GM23338 (cell line): ENCODE results near the gene TMEM256. TPM values are rescaled to one million over a fixed set of nuclear protein-coding genes. Genes with fewer than 3 reads are reported as not detected.

Experiments used
- ATAC-seq: fragments of 200-7000 bp; cut with Tn5 transposase; 3 replicates; pipeline ENCODE4 v1.9.1; 2020
- DNase-seq: peaks from one replicate; pipeline ENCODE4 v3.0.0-alpha.2; 2015; ENCODE audit warnings: low spot score
- H2AFZ ChIP-seq: fragments of 200-600 bp; sonication (generic); 2 replicates; pipeline ENCODE4 v1.8.0; 2016; ENCODE audit warnings: antibody characterized with exemption, mild to moderate bottlenecking, moderate library complexity
- H3F3A ChIP-seq: fragments of 200-600 bp; sonication (generic); replicated peaks from 2 replicates; pipeline ENCODE4 v1.8.0; 2017; ENCODE audit warnings: antibody characterized with exemption, mixed run types, low read depth
- H3K27ac ChIP-seq: fragments of 200-600 bp; sonication (generic); 2 replicates; pipeline ENCODE4 v1.6.1; 2016; ENCODE audit warnings: low read depth
- H3K27me3 ChIP-seq: fragments of 200-600 bp; sonication (generic); 2 replicates; pipeline ENCODE4 v1.8.0; 2016; ENCODE audit warnings: mild to moderate bottlenecking, mixed run types, moderate library complexity; ENCODE audit not compliant: insufficient read depth
- H3K36me3 ChIP-seq: fragments of 200-600 bp; sonication (generic); 2 replicates; pipeline ENCODE4 v1.8.0; 2016; ENCODE audit warnings: mild to moderate bottlenecking; ENCODE audit not compliant: insufficient read depth
- H3K4me1 ChIP-seq: fragments of 200-600 bp; sonication (generic); 2 replicates; pipeline ENCODE4 v1.8.0; 2016; ENCODE audit warnings: mild to moderate bottlenecking, moderate library complexity; ENCODE audit not compliant: insufficient read depth
- H3K4me2 ChIP-seq: fragments of 200-600 bp; sonication (generic); 2 replicates; pipeline ENCODE4 v1.7.1; 2017; ENCODE audit warnings: mixed run types
- H3K4me3 ChIP-seq: fragments of 200-600 bp; sonication (generic); 2 replicates; pipeline ENCODE4 v1.6.1; 2016; ENCODE audit warnings: mixed run types
- H3K79me2 ChIP-seq: fragments of 200-600 bp; sonication (generic); replicated peaks from 2 replicates; pipeline ENCODE4 v1.8.0; 2017; ENCODE audit warnings: mild to moderate bottlenecking; ENCODE audit not compliant: insufficient read depth
- H3K9me2 ChIP-seq: fragments of 200-600 bp; sonication (generic); 2 replicates; pipeline ENCODE4 v1.8.0; 2017; ENCODE audit not compliant: insufficient read depth
- H4K20me1 ChIP-seq: fragments of 200-600 bp; sonication (generic); replicated peaks from 2 replicates; pipeline ENCODE4 v1.8.0; 2017; ENCODE audit warnings: mild to moderate bottlenecking; ENCODE audit not compliant: insufficient read depth
- H3K27ac Mint-ChIP-seq: 2 replicates; pipeline ENCODE4 v1.8.0; 2020; ENCODE audit warnings: inconsistent platforms, mild to moderate bottlenecking, moderate library complexity, mixed read lengths
- H3K27me3 Mint-ChIP-seq: 3 replicates; pipeline ENCODE4 v1.8.0; 2022; ENCODE audit warnings: low read depth, mild to moderate bottlenecking, moderate library complexity, mixed read lengths, inconsistent platforms; ENCODE audit not compliant: insufficient read depth, poor library complexity
- H3K36me3 Mint-ChIP-seq: 3 replicates; pipeline ENCODE4 v1.8.0; 2021; ENCODE audit warnings: low read depth, mild to moderate bottlenecking, inconsistent platforms, moderate library complexity, mixed read lengths
- H3K4me1 Mint-ChIP-seq: 3 replicates; pipeline ENCODE4 v1.8.0; 2020; ENCODE audit warnings: mild to moderate bottlenecking, inconsistent platforms, mixed read lengths
- H3K4me3 Mint-ChIP-seq: 3 replicates; pipeline ENCODE4 v1.8.0; 2021; ENCODE audit warnings: moderate library complexity, mild to moderate bottlenecking, inconsistent platforms, mixed read lengths
- H3K9me3 Mint-ChIP-seq: 3 replicates; pipeline ENCODE4 v1.8.0; 2020; ENCODE audit warnings: moderate library complexity, mild to moderate bottlenecking, inconsistent platforms, mixed read lengths
- CREB1 ChIP-seq: fragments of 250-450 bp; sonication (Bioruptor Pico); IDR thresholded peaks from 2 replicates; pipeline ENCODE4 v1.5.0; 2020; ENCODE audit warnings: low read depth, mild to moderate bottlenecking, moderate library complexity
- EZH2 ChIP-seq: fragments of 200-600 bp; sonication (generic); IDR thresholded peaks from one replicate; pipeline ENCODE4 v1.8.0; 2017; ENCODE audit warnings: antibody characterized with exemption, mild to moderate bottlenecking, low read depth; ENCODE audit not compliant: unreplicated experiment
- EZH2phosphoT487 ChIP-seq: fragments of 200-600 bp; sonication (generic); IDR thresholded peaks from one replicate; pipeline ENCODE4 v1.8.1; 2018; ENCODE audit warnings: antibody characterized with exemption; ENCODE audit not compliant: unreplicated experiment
- JUNB ChIP-seq: IDR thresholded peaks from one replicate; pipeline ENCODE4 v1.6.1; 2016; ENCODE audit warnings: antibody characterized with exemption; ENCODE audit not compliant: unreplicated experiment
- NANOG ChIP-seq: IDR thresholded peaks from 2 replicates; pipeline ENCODE4 v1.6.1; 2016; ENCODE audit warnings: antibody characterized with exemption, borderline replicate concordance
- POLR2AphosphoS5 ChIP-seq: IDR thresholded peaks from 2 replicates; pipeline ENCODE4 v1.6.1; 2016; ENCODE audit warnings: antibody characterized with exemption, low read depth
- STAT1 ChIP-seq: IDR thresholded peaks from one replicate; pipeline ENCODE4 v1.6.1; 2016; ENCODE audit warnings: antibody characterized with exemption; ENCODE audit not compliant: unreplicated experiment
- ZNF114 ChIP-seq: fragments of 250-450 bp; sonication (Bioruptor Pico); IDR thresholded peaks from 2 replicates; pipeline ENCODE4 v1.5.0; 2020; ENCODE audit warnings: mild to moderate bottlenecking, moderate library complexity
- ZNF331 ChIP-seq: fragments of 250-450 bp; sonication (Bioruptor Pico); IDR thresholded peaks from 2 replicates; pipeline ENCODE4 v1.5.0; 2020; ENCODE audit warnings: low read depth, mild to moderate bottlenecking, moderate library complexity
- polyA plus RNA-seq: library from polyadenylated mRNA; unstranded; fragments of >200 nt; fragmentation: Nextera tagmentation; extraction: Ambion mirVana; gene quantifications from 2 replicates; pipeline ENCODE4 v1.2.1, GENCODE V29; 2016
- total RNA-seq: library from RNA; depleted of rRNA; stranded (reverse); fragments of >200 nt; shearing (Covaris generic); gene quantifications from 2 replicates; pipeline ENCODE4 v1.2.3, GENCODE V29; 2014
- TF ChIP-seq, protein P1 (sequence below): IDR thresholded peaks from 2 replicates; pipeline ENCODE4 v1.6.1; 2016; ENCODE audit warnings: antibody characterized with exemption
- TF ChIP-seq, protein P2 (sequence below), 2 experiments: fragments of 200-600 bp in 1 of 2; sonication (generic) in 1 of 2; conservative IDR thresholded peaks; 2 replicates each; pipeline versions ENCODE4 v1.5.1 to v1.6.1; 2016 to 2017; ENCODE audit warnings: antibody characterized with exemption in 2 of 2, low read depth in 2 of 2, mild to moderate bottlenecking in 2 of 2, moderate library complexity in 1 of 2
- TF ChIP-seq, protein P3 (sequence below): IDR thresholded peaks from one replicate; pipeline ENCODE4 v1.6.1; 2018; ENCODE audit warnings: antibody characterized with exemption; ENCODE audit not compliant: unreplicated experiment
- TF ChIP-seq, protein P4 (sequence below): fragments of 250-450 bp; sonication (Bioruptor Pico); IDR thresholded peaks from 2 replicates; pipeline ENCODE4 v1.5.0; 2020; ENCODE audit warnings: mild to moderate bottlenecking, moderate library complexity

TMEM256 gene
- total and polyA plus RNA-seq, 2 experiments from 2014 or later = 127 to 197 TPM

DNA sequence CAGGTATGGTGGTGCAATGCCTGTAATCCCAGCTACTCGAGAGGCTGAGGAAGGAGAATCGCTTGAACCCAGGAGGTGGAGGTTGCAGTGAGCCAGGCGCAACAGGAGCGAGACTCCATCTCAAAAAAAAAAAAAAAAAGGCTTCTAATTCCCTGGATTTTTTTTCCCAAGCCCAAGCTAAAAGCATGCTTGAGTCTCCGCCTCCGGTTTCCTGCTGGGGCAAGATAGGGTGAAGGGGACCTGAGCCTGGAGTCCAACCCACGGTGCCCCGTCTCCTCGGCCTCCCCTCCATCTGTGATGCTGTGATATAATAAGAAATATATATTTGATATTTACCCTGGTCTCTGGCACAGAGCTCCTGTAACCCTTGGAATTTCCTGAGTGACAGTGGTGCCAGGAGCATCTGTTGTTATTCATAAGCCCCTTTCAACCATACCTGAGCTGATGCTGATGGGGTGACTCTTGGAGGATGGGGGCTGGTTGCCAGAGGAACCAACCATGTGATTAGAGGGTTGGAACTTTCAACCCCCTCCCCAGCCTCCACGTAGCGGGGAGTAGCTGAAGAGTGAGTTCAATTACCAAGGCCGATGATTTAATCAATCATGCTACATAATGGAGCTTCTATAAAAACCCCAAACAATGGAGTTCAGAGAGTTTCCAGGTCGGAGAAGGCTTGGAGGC, 35.8 kb downstream of the TMEM256 start:
- Mint-ChIP-seq H3K4me1 (peaks cover 26% of the 10 kb centered on the region), H3K9me3 (no peaks in the 10 kb centered on the region), H3K4me3 (peak overlapping the region; percentile 13; the same call in 2 of the 3 replicates), H3K27ac (peak overlapping the region; percentile 14; the same call in 1 of the 2 replicates), H3K36me3 (no peaks in the 10 kb centered on the region), H3K27me3 (peaks cover 9% of the 10 kb centered on the region)
- Histone ChIP-seq H3K9me2 (no peaks in the 10 kb centered on the region), H3K4me3 (peak overlapping the region; percentile 29; the same call in 1 of the 2 replicates), H3K4me2 (peak overlapping the region; percentile 68), H3K79me2 (no peaks in the 10 kb centered on the region), H3K27ac (peak overlapping the region; percentile 63; the same call in 1 of the 2 replicates), H3K36me3 (no peaks in the 10 kb centered on the region), H2AFZ (peak overlapping the region; percentile 8; the same call in 1 of the 2 replicates), H3K4me1 (peaks cover 28% of the 10 kb centered on the region), H3F3A (0 out of 2 replicates have a peak, but pooled peaks cover 5% of the 10 kb centered on the region), H4K20me1 (no peaks in the 10 kb centered on the region), H3K27me3 (no peaks in the 10 kb centered on the region)
- TF ChIP-seq NANOG (no peak), EZH2 (no peak), POLR2AphosphoS5 (no peak), ZNF331 (no peak), CREB1 (no peak), STAT1 (no peak), JUNB (no peak), EZH2phosphoT487 (no peak), ZNF114 (no peak)
- TF ChIP-seq, protein P1, sequence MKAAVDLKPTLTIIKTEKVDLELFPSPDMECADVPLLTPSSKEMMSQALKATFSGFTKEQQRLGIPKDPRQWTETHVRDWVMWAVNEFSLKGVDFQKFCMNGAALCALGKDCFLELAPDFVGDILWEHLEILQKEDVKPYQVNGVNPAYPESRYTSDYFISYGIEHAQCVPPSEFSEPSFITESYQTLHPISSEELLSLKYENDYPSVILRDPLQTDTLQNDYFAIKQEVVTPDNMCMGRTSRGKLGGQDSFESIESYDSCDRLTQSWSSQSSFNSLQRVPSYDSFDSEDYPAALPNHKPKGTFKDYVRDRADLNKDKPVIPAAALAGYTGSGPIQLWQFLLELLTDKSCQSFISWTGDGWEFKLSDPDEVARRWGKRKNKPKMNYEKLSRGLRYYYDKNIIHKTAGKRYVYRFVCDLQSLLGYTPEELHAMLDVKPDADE = no peak
- TF ChIP-seq, protein P2, sequence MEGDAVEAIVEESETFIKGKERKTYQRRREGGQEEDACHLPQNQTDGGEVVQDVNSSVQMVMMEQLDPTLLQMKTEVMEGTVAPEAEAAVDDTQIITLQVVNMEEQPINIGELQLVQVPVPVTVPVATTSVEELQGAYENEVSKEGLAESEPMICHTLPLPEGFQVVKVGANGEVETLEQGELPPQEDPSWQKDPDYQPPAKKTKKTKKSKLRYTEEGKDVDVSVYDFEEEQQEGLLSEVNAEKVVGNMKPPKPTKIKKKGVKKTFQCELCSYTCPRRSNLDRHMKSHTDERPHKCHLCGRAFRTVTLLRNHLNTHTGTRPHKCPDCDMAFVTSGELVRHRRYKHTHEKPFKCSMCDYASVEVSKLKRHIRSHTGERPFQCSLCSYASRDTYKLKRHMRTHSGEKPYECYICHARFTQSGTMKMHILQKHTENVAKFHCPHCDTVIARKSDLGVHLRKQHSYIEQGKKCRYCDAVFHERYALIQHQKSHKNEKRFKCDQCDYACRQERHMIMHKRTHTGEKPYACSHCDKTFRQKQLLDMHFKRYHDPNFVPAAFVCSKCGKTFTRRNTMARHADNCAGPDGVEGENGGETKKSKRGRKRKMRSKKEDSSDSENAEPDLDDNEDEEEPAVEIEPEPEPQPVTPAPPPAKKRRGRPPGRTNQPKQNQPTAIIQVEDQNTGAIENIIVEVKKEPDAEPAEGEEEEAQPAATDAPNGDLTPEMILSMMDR (conservative IDR thresholded peaks at IDR 0.05; ENCODE audit: low read depth in 2 of 2) = no peak
- TF ChIP-seq, protein P3, sequence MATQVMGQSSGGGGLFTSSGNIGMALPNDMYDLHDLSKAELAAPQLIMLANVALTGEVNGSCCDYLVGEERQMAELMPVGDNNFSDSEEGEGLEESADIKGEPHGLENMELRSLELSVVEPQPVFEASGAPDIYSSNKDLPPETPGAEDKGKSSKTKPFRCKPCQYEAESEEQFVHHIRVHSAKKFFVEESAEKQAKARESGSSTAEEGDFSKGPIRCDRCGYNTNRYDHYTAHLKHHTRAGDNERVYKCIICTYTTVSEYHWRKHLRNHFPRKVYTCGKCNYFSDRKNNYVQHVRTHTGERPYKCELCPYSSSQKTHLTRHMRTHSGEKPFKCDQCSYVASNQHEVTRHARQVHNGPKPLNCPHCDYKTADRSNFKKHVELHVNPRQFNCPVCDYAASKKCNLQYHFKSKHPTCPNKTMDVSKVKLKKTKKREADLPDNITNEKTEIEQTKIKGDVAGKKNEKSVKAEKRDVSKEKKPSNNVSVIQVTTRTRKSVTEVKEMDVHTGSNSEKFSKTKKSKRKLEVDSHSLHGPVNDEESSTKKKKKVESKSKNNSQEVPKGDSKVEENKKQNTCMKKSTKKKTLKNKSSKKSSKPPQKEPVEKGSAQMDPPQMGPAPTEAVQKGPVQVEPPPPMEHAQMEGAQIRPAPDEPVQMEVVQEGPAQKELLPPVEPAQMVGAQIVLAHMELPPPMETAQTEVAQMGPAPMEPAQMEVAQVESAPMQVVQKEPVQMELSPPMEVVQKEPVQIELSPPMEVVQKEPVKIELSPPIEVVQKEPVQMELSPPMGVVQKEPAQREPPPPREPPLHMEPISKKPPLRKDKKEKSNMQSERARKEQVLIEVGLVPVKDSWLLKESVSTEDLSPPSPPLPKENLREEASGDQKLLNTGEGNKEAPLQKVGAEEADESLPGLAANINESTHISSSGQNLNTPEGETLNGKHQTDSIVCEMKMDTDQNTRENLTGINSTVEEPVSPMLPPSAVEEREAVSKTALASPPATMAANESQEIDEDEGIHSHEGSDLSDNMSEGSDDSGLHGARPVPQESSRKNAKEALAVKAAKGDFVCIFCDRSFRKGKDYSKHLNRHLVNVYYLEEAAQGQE = no peak
- TF ChIP-seq, protein P4, sequence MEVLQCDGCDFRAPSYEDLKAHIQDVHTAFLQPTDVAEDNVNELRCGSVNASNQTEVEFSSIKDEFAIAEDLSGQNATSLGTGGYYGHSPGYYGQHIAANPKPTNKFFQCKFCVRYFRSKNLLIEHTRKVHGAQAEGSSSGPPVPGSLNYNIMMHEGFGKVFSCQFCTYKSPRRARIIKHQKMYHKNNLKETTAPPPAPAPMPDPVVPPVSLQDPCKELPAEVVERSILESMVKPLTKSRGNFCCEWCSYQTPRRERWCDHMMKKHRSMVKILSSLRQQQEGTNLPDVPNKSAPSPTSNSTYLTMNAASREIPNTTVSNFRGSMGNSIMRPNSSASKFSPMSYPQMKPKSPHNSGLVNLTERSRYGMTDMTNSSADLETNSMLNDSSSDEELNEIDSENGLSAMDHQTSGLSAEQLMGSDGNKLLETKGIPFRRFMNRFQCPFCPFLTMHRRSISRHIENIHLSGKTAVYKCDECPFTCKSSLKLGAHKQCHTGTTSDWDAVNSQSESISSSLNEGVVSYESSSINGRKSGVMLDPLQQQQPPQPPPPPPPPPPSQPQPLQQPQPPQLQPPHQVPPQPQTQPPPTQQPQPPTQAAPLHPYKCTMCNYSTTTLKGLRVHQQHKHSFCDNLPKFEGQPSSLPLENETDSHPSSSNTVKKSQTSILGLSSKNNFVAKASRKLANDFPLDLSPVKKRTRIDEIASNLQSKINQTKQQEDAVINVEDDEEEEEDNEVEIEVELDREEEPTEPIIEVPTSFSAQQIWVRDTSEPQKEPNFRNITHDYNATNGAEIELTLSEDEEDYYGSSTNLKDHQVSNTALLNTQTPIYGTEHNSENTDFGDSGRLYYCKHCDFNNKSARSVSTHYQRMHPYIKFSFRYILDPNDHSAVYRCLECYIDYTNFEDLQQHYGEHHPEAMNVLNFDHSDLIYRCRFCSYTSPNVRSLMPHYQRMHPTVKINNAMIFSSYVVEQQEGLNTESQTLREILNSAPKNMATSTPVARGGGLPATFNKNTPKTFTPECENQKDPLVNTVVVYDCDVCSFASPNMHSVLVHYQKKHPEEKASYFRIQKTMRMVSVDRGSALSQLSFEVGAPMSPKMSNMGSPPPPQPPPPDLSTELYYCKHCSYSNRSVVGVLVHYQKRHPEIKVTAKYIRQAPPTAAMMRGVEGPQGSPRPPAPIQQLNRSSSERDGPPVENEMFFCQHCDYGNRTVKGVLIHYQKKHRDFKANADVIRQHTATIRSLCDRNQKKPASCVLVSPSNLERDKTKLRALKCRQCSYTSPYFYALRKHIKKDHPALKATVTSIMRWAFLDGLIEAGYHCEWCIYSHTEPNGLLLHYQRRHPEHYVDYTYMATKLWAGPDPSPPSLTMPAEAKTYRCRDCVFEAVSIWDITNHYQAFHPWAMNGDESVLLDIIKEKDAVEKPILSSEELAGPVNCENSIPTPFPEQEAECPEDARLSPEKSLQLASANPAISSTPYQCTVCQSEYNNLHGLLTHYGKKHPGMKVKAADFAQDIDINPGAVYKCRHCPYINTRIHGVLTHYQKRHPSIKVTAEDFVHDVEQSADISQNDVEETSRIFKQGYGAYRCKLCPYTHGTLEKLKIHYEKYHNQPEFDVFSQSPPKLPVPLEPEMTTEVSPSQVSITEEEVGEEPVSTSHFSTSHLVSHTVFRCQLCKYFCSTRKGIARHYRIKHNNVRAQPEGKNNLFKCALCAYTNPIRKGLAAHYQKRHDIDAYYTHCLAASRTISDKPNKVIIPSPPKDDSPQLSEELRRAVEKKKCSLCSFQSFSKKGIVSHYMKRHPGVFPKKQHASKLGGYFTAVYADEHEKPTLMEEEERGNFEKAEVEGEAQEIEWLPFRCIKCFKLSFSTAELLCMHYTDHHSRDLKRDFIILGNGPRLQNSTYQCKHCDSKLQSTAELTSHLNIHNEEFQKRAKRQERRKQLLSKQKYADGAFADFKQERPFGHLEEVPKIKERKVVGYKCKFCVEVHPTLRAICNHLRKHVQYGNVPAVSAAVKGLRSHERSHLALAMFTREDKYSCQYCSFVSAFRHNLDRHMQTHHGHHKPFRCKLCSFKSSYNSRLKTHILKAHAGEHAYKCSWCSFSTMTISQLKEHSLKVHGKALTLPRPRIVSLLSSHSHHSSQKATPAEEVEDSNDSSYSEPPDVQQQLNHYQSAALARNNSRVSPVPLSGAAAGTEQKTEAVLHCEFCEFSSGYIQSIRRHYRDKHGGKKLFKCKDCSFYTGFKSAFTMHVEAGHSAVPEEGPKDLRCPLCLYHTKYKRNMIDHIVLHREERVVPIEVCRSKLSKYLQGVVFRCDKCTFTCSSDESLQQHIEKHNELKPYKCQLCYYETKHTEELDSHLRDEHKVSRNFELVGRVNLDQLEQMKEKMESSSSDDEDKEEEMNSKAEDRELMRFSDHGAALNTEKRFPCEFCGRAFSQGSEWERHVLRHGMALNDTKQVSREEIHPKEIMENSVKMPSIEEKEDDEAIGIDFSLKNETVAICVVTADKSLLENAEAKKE = no peak
- DNase-seq (peak; percentile 67), ATAC-seq (peak; percentile 45)
